H9 (cell line): ENCODE data around the gene DCTN3. TPM values are rescaled to one million over a fixed set of nuclear protein-coding genes. Genes with fewer than 3 reads are reported as not detected.

Experiments used
- DNase-seq: peaks from one replicate; pipeline ENCODE4 v3.0.0-alpha.2; 2017
- H2AFZ ChIP-seq: one replicate; pipeline ENCODE4 v1.6.1; 2013; ENCODE audit warnings: mild to moderate bottlenecking, low read length, control low read depth, moderate library complexity
- H2AK5ac ChIP-seq: 2 replicates; pipeline ENCODE4 v1.6.1; 2013; ENCODE audit warnings: low read length, control low read depth, mixed read lengths; ENCODE audit not compliant: insufficient read length
- H2BK120ac ChIP-seq: one replicate; pipeline ENCODE4 v1.6.1; 2013; ENCODE audit warnings: low read depth, mild to moderate bottlenecking, low read length, control low read depth, inconsistent platforms; ENCODE audit not compliant: poor library complexity, severe bottlenecking
- H2BK12ac ChIP-seq: 2 replicates; pipeline ENCODE4 v1.6.1; 2013; ENCODE audit warnings: low read length, control low read depth, mixed read lengths, low read depth; ENCODE audit not compliant: insufficient read length
- H2BK15ac ChIP-seq: 2 replicates; pipeline ENCODE4 v1.6.1; 2013; ENCODE audit warnings: low read depth, low read length, control low read depth
- H2BK20ac ChIP-seq: one replicate; pipeline ENCODE4 v1.6.1; 2013; ENCODE audit warnings: low read depth, mild to moderate bottlenecking, low read length, control low read depth, inconsistent platforms; ENCODE audit not compliant: poor library complexity, severe bottlenecking
- H2BK5ac ChIP-seq: 2 replicates; pipeline ENCODE4 v1.6.1; 2013; ENCODE audit warnings: low read length, control low read depth, mixed read lengths; ENCODE audit not compliant: insufficient read length
- H3K14ac ChIP-seq: 2 replicates; pipeline ENCODE4 v1.6.1; 2013; ENCODE audit warnings: low read length, control low read depth; ENCODE audit not compliant: insufficient read depth
- H3K18ac ChIP-seq: 2 replicates; pipeline ENCODE4 v1.6.1; 2013; ENCODE audit warnings: low read depth, mild to moderate bottlenecking, mixed read lengths, low read length, control low read depth; ENCODE audit not compliant: insufficient read length
- H3K23ac ChIP-seq: 2 replicates; pipeline ENCODE4 v1.6.1; 2013; ENCODE audit warnings: low read length, control low read depth, mixed read lengths, low read depth; ENCODE audit not compliant: insufficient read length
- H3K23me2 ChIP-seq: 2 replicates; pipeline ENCODE4 v1.6.1; 2013; ENCODE audit warnings: low read depth, mild to moderate bottlenecking, mixed read lengths, low read length, control low read depth; ENCODE audit not compliant: insufficient read length, poor library complexity, severe bottlenecking
- H3K27ac ChIP-seq: 2 replicates; pipeline ENCODE4 v1.5.1; 2013; ENCODE audit warnings: low read length, control low read depth, mixed read lengths, low read depth; ENCODE audit not compliant: insufficient read length
- H3K27me3 ChIP-seq: 2 replicates; pipeline ENCODE4 v1.6.1; 2013; ENCODE audit warnings: low read length, control low read depth, inconsistent platforms; ENCODE audit not compliant: insufficient read depth
- H3K4ac ChIP-seq: 2 replicates; pipeline ENCODE4 v1.6.1; 2013; ENCODE audit warnings: low read depth, mild to moderate bottlenecking, control low read depth, inconsistent platforms, low read length, moderate library complexity
- H3K4me1 ChIP-seq: 2 replicates; pipeline ENCODE4 v1.6.1; 2013; ENCODE audit warnings: low read length, control low read depth, inconsistent platforms; ENCODE audit not compliant: insufficient read depth
- H3K4me2 ChIP-seq: 2 replicates; pipeline ENCODE4 v1.6.1; 2013; ENCODE audit warnings: low read length, control low read depth, mixed read lengths; ENCODE audit not compliant: insufficient read length, insufficient read depth
- H3K56ac ChIP-seq: 2 replicates; pipeline ENCODE4 v1.6.1; 2013; ENCODE audit warnings: low read depth, mild to moderate bottlenecking, mixed read lengths, low read length, control low read depth; ENCODE audit not compliant: insufficient read length
- H3K79me1 ChIP-seq: 2 replicates; pipeline ENCODE4 v1.6.1; 2013; ENCODE audit warnings: low read depth, mild to moderate bottlenecking, moderate library complexity, low read length, control low read depth, inconsistent platforms; ENCODE audit not compliant: insufficient read depth, poor library complexity, severe bottlenecking
- H3K79me2 ChIP-seq: 2 replicates; pipeline ENCODE4 v1.6.1; 2013; ENCODE audit warnings: low read length, control low read depth, inconsistent platforms; ENCODE audit not compliant: insufficient read depth
- H3K9ac ChIP-seq: 2 replicates; pipeline ENCODE4 v1.6.1; 2013; ENCODE audit warnings: low read length, control low read depth, mixed read lengths; ENCODE audit not compliant: insufficient read length; ENCODE audit errors: extremely low read depth
- H3K9me3 ChIP-seq: one replicate; pipeline ENCODE4 v1.6.1; 2013; ENCODE audit warnings: low read depth, low read length, inconsistent platforms; ENCODE audit not compliant: control insufficient read depth
- H3T11ph ChIP-seq: one replicate; pipeline ENCODE4 v1.6.1; 2013; ENCODE audit warnings: mild to moderate bottlenecking, low read length, control low read depth, inconsistent platforms
- H4K20me1 ChIP-seq: one replicate; pipeline ENCODE4 v1.6.1; 2013; ENCODE audit not compliant: control insufficient read depth, insufficient read length, insufficient read depth
- H4K5ac ChIP-seq: 2 replicates; pipeline ENCODE4 v1.6.1; 2013; ENCODE audit warnings: low read depth, mild to moderate bottlenecking, mixed read lengths, low read length, control low read depth; ENCODE audit not compliant: insufficient read length
- H4K8ac ChIP-seq: replicated peaks from 2 replicates; pipeline ENCODE4 v1.6.1; 2013; ENCODE audit warnings: low read length, control low read depth, mixed read lengths, low read depth; ENCODE audit not compliant: insufficient read length
- H4K91ac ChIP-seq: 2 replicates; pipeline ENCODE4 v1.6.1; 2013; ENCODE audit warnings: low read depth, mild to moderate bottlenecking, moderate library complexity, mixed read lengths, low read length, control low read depth; ENCODE audit not compliant: insufficient read length
- H3K27ac Mint-ChIP-seq, 3 experiments: 2 replicates in 2 of 3; 3 replicates in 1 of 3; pipeline ENCODE4 v1.8.0; 2020 to 2021; ENCODE audit warnings: mixed read lengths in 3 of 3, mild to moderate bottlenecking in 1 of 3, moderate library complexity in 1 of 3
- H3K27me3 Mint-ChIP-seq: 2 replicates; pipeline ENCODE4 v1.8.0; 2021; ENCODE audit warnings: low read depth, mild to moderate bottlenecking, moderate library complexity, mixed read lengths
- H3K36me3 Mint-ChIP-seq, 3 experiments: 2 replicates in 2 of 3; 3 replicates in 1 of 3; pipeline ENCODE4 v1.8.0; 2020 to 2021; ENCODE audit warnings: low read depth in 3 of 3, mixed read lengths in 3 of 3; ENCODE audit not compliant: insufficient read depth in 1 of 3
- H3K4me1 Mint-ChIP-seq, 2 experiments: 2 replicates each; pipeline ENCODE4 v1.8.0; 2020; ENCODE audit warnings: mixed read lengths in 2 of 2
- H3K4me3 Mint-ChIP-seq, 2 experiments: 2 replicates in 1 of 2; 3 replicates in 1 of 2; pipeline ENCODE4 v1.8.0; 2020 to 2021; ENCODE audit warnings: mild to moderate bottlenecking in 2 of 2, mixed read lengths in 2 of 2, moderate library complexity in 1 of 2
- H3K9me3 Mint-ChIP-seq, 2 experiments: 2 replicates in 1 of 2; 3 replicates in 1 of 2; pipeline ENCODE4 v1.8.0; 2020; ENCODE audit warnings: mild to moderate bottlenecking in 2 of 2, mixed read lengths in 2 of 2, moderate library complexity in 1 of 2
- WGBS: extraction: QIAGEN DNeasy Blood & Tissue Kit; methylation state at CpG from one replicate; pipeline ENCODE4 v1.1.7; 2013; ENCODE audit warnings: missing lambda C conversion rate, low lambda C conversion rate, mixed read lengths; ENCODE audit not compliant: insufficient read length; ENCODE audit errors: extremely low coverage; 5-methylcytosine and 5-hydroxymethylcytosine counted together
- total RNA-seq: library from RNA; stranded (reverse); gene quantifications from 2 replicates; pipeline ENCODE4 v1.2.1, GENCODE V29; 2021
- TF ChIP-seq, protein P1 (sequence below): fragments of 200-600 bp; sonication (generic); conservative IDR thresholded peaks from 3 replicates; pipeline ENCODE4 v1.8.0; 2021; ENCODE audit warnings: antibody characterized with exemption, mild to moderate bottlenecking

Gene DCTN3
- total RNA-seq, 1 experiment from 2014 or later: 40.0 TPM

DNA sequence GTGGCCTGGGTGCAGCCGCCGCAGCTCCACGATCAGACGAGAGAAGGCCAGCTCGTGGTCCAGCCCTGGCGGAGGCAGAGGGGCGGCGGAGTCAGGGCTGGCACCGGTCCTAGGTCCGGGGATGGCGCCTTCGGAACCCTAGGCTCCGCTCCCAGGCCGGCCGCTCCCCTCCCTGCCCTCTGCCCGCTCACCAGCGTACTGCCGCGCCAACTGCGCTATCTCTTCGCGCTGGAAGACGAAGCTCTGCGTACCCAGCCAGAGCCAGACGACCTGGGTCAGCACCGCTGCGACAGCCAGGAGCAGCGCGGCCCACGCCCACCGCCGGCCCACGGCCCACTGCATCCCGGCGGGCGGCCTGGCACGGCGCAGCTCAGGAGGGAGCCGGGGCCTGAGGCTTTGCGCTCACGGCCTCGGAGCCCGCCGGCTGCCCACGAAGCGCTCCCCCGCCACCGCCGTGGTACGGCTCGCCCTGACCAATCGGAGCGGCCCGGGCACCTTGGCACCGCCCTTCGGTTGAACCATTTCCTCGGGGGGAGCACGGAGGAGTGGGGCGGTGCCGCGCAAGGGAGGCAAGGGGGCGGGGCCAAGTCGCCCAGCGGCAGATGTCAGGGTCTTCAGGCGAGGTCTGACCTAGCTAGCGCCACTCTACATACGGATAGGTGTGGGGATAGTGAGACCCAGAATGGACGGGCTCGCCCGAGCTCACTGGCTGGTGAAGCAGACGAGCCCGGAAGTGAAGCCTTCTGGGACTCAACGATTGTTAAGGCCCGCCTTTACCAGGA is 17.3 kb upstream of the DCTN3 start, which contains the start of gene SIGMAR1:
Gene SIGMAR1 (minus strand): TSS at position 432 of the 782 bp plus-strand sequence. CDS start 90 bp downstream, at position 342.
- H3K27ac Mint-ChIP-seq: peak within 1 kb of the TSS in 2 of 3 experiments; percentile 64 to 82; a peak in 4 of 7 replicates
- TF ChIP-seq, protein P1, sequence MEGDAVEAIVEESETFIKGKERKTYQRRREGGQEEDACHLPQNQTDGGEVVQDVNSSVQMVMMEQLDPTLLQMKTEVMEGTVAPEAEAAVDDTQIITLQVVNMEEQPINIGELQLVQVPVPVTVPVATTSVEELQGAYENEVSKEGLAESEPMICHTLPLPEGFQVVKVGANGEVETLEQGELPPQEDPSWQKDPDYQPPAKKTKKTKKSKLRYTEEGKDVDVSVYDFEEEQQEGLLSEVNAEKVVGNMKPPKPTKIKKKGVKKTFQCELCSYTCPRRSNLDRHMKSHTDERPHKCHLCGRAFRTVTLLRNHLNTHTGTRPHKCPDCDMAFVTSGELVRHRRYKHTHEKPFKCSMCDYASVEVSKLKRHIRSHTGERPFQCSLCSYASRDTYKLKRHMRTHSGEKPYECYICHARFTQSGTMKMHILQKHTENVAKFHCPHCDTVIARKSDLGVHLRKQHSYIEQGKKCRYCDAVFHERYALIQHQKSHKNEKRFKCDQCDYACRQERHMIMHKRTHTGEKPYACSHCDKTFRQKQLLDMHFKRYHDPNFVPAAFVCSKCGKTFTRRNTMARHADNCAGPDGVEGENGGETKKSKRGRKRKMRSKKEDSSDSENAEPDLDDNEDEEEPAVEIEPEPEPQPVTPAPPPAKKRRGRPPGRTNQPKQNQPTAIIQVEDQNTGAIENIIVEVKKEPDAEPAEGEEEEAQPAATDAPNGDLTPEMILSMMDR: no peak

More for the DNA sequence above, 17.3 kb upstream of the DCTN3 start, which contains the start of gene SIGMAR1:
- no peak within 1 kb of the TSS for H2BK12ac ChIP-seq
- no peak within 1 kb of the TSS for H2BK15ac ChIP-seq
- no peak within 1 kb of the TSS for H2BK5ac ChIP-seq
- H3K18ac ChIP-seq: peak within 1 kb of the TSS; percentile 36
- no peaks in the 10 kb centered on the region; the same call in 1 of the 2 replicates for H3K79me2 ChIP-seq
- peaks cover 4% of the 10 kb centered on the region; the same call in 1 of the 2 replicates for H3K4me1 ChIP-seq
- peaks cover 17 to 27% of the 10 kb centered on the region in 2 experiments for H3K4me1 Mint-ChIP-seq
- H3K23me2 ChIP-seq: peaks cover 11% of the 10 kb centered on the region
- no CpG with 5 or more reads among the region's 74 CpGs for WGBS
- H4K8ac ChIP-seq: no peak within 1 kb of the TSS
- no peak within 1 kb of the TSS for H4K91ac ChIP-seq
- no peak within 1 kb of the TSS for H3T11ph ChIP-seq
- H3K4ac ChIP-seq: no peak within 1 kb of the TSS
- no peaks in the 10 kb centered on the region for H4K20me1 ChIP-seq
- H3K27me3 Mint-ChIP-seq: peaks cover 14% of the 10 kb centered on the region
- DNase-seq: peak; percentile 95
- no peak within 1 kb of the TSS for H3K23ac ChIP-seq
- H2BK120ac ChIP-seq: no peak within 1 kb of the TSS
- H3K9me3 Mint-ChIP-seq: no peaks in the 10 kb centered on the region
- H3K9ac ChIP-seq: peak within 1 kb of the TSS; percentile 54
- no peak within 1 kb of the TSS for H3K27ac ChIP-seq
- no peaks in the 10 kb centered on the region for H3K9me3 ChIP-seq
- H4K5ac ChIP-seq: no peak within 1 kb of the TSS
- H3K79me1 ChIP-seq: no peaks in the 10 kb centered on the region
- H3K27me3 ChIP-seq: no peaks in the 10 kb centered on the region
- peaks cover 2 to 15% (median 10%) of the 10 kb centered on the region in 3 experiments; a peak in 6 of 7 replicates for H3K36me3 Mint-ChIP-seq
- H3K14ac ChIP-seq: peak within 1 kb of the TSS; percentile 85
- H2BK20ac ChIP-seq: no peak within 1 kb of the TSS
- no peak within 1 kb of the TSS for H3K56ac ChIP-seq
- H2AK5ac ChIP-seq: no peak within 1 kb of the TSS
- H3K4me2 ChIP-seq: peak within 1 kb of the TSS; percentile 75
- peak within 1 kb of the TSS; percentile 87 to 89 for H3K4me3 Mint-ChIP-seq
- H2AFZ ChIP-seq: no peak within 1 kb of the TSS
